Measurements from ENCODE around the gene GDI1. TPM values are rescaled to one million over a fixed set of nuclear protein-coding genes. Genes with fewer than 3 reads are reported as not detected.

The GDI1 gene
- total RNA-seq, 1 donor from 2014 or later, result 98.5 TPM

GRCh38 chrX:154477891-154478477 is 41.0 kb downstream of the GDI1 start:
- TF ChIP-seq CTCF (IDR thresholded peaks at IDR 0.05; ENCODE audit: insufficient read depth, low read length, severe bottlenecking), result no peak
- no peak for DNase-seq (ENCODE audit: low read depth)
- no peak for FAIRE-seq
- Histone ChIP-seq H3K4me3 (ENCODE audit: low read depth, low read length) (peak overlapping the region; percentile 49), H3K27me3 (ENCODE audit: control insufficient read depth, insufficient read depth, low read length) (no peaks in the 10 kb centered on the region), H3K36me3 (ENCODE audit: control insufficient read depth, insufficient read depth, low read length) (peaks cover 5% of the 10 kb centered on the region)

DNA sequence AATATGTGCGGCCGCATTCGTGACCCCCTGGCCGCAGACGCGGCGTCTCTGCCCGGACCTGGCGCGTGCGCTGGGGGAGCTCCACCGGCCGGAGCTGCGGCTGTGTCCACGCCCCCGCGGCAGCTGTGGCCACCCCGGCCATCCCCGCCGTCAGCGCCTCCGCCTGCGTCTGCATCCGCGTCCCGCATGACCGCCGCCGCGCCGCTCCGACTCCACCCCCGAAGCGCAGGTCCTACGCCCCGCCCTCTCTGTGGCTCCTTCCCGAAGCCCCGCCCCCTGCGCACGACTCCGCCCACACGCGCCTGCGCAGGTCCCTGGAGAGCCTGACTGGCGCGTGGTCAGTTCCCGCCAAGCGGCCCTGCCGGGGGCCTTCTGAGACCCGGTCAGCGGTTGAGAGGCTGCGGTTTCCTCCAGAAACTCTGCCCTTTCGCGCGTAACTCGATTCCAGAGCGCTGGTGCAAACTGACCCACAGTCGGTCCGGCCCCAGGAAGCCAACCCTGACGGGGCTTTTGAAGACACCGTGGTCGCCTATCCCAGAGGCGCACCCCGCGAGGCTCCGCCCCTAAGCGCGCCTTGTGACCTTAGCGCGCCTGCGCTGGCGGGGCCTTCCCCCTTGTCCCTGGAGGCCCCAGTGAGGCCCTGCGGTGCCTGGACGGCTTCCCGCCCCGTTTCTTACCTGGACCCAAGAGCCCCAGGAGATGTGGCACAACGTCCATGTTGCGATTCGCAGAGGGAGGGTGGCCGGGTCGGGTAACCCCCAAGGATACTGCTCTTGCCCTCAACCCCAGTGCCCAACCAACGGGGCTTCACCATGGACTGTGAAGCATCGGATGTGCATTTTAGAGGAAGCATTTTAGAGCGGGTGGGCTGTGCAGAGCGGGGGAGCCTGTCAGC is 42.0 kb downstream of the GDI1 start, which contains the start of gene LAGE3:
Gene LAGE3 (minus strand): TSS at position 554 of the 895 bp plus-strand sequence. CDS start 366 bp downstream, at position 188.
- H3K36me3 ChIP-seq (ENCODE audit: control insufficient read depth, insufficient read depth, low read length), result peaks cover 3% of the 10 kb centered on the region
- DNase-seq (ENCODE audit: low read depth) (peak; percentile 53), FAIRE-seq (no peak)

DNA sequence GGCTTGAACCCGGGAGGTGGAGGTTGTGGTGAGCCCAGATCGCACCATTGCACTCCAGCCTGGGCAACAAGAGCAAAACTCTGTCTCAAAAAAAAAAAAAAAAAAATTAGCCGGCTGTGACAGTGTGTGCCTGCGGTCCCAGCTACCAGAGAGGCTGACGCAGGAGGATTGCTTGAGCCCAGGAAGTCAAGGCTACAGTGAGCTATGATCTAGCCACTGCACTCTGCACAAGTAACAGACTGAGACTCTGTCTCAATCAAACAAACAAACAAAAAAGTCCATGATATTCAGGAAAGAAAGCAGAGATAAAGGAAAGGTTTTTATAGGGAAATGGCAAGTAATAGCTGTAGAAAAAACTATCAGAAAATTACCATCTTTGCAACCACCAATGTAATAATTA is 44.2 kb downstream of the GDI1 start:
- no peak for TF ChIP-seq CTCF (IDR thresholded peaks at IDR 0.05; ENCODE audit: insufficient read depth, low read length, severe bottlenecking)
- H3K36me3 ChIP-seq (ENCODE audit: control insufficient read depth, insufficient read depth, low read length), result peaks cover 5% of the 10 kb centered on the region
- no peak for FAIRE-seq
- DNase-seq (ENCODE audit: low read depth), result no peak
- H3K27me3 ChIP-seq (ENCODE audit: control insufficient read depth, insufficient read depth, low read length), result no peaks in the 10 kb centered on the region
- no peak overlapping the region for H3K4me3 ChIP-seq (ENCODE audit: low read depth, low read length)

More for the DNA sequence above, 42.0 kb downstream of the GDI1 start, which contains the start of gene LAGE3:
- no peak for TF ChIP-seq CTCF (IDR thresholded peaks at IDR 0.05; ENCODE audit: insufficient read depth, low read length, severe bottlenecking)
- Histone ChIP-seq H3K4me3 (ENCODE audit: low read depth, low read length) (peak within 1 kb of the TSS; percentile 49), H3K27me3 (ENCODE audit: control insufficient read depth, insufficient read depth, low read length) (no peaks in the 10 kb centered on the region)

GRCh38 chrX:154481911-154482601 is 45.1 kb downstream of the GDI1 start:
- TF ChIP-seq CTCF (IDR thresholded peaks at IDR 0.05; ENCODE audit: insufficient read depth, low read length, severe bottlenecking), result no peak
- Histone ChIP-seq H3K27me3 (ENCODE audit: control insufficient read depth, insufficient read depth, low read length) (no peaks in the 10 kb centered on the region), H3K36me3 (ENCODE audit: control insufficient read depth, insufficient read depth, low read length) (peaks cover 5% of the 10 kb centered on the region), H3K4me3 (ENCODE audit: low read depth, low read length) (no peak overlapping the region)
- no peak for FAIRE-seq
- no peak for DNase-seq (ENCODE audit: low read depth)

DNA sequence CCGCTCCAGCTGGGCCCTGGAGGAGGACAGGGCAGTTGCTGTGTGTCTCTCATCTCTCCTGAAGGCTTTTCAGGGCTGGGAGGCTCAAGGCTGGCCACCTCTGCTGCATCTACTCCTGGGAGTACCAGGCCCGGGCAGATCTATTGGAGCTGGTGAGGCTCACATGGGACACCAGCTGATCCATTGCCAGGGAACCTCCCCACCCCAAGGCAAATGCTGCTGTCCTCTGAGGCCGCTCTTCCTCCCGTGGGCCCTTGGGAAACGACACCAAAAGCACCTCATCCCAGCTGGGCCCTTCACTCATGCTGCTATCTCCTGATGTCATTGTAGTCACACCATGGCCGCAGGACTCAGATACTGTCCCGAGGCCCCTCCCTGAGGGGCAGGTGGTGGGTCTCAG is 45.8 kb downstream of the GDI1 start:
- FAIRE-seq, result no peak

More for the DNA sequence above, 45.8 kb downstream of the GDI1 start:
- Histone ChIP-seq H3K36me3 (ENCODE audit: control insufficient read depth, insufficient read depth, low read length) (peaks cover 7% of the 10 kb centered on the region), H3K4me3 (ENCODE audit: low read depth, low read length) (no peak overlapping the region), H3K27me3 (ENCODE audit: control insufficient read depth, insufficient read depth, low read length) (no peaks in the 10 kb centered on the region)
- TF ChIP-seq CTCF (IDR thresholded peaks at IDR 0.05; ENCODE audit: insufficient read depth, low read length, severe bottlenecking), result no peak
- no peak for DNase-seq (ENCODE audit: low read depth)
